Posterior cingulate gyrus (tissue), 11 donors: ENCODE data around the gene TNFRSF13B.
"Not testable (repeated sequence)": the region's sequence is repeated elsewhere in the genome, so short reads cannot be mapped to it uniquely, and the experiment has no call there.

Experiments
- DNase-seq, 10 donors: peaks; one replicate each; pipeline versions ENCODE4 v3.0.0 to v3.0.0-alpha.2; 2020 to 2021; ENCODE audit warnings: mixed read lengths in 3 of 10
- intact Hi-C: fragments of 100-400 bp; cut with DNase I; formaldehyde crosslinking; loops from one replicate; pipeline ENCODE4 v1.15.1; 2023

The TNFRSF13B gene

GRCh38 chr17:16931318-16932060, 40.4 kb downstream of the TNFRSF13B start:
- intact Hi-C loops: no loop called here
- DNase-seq: peak in 2 of 10 donors; percentile 67 to 74

DNA sequence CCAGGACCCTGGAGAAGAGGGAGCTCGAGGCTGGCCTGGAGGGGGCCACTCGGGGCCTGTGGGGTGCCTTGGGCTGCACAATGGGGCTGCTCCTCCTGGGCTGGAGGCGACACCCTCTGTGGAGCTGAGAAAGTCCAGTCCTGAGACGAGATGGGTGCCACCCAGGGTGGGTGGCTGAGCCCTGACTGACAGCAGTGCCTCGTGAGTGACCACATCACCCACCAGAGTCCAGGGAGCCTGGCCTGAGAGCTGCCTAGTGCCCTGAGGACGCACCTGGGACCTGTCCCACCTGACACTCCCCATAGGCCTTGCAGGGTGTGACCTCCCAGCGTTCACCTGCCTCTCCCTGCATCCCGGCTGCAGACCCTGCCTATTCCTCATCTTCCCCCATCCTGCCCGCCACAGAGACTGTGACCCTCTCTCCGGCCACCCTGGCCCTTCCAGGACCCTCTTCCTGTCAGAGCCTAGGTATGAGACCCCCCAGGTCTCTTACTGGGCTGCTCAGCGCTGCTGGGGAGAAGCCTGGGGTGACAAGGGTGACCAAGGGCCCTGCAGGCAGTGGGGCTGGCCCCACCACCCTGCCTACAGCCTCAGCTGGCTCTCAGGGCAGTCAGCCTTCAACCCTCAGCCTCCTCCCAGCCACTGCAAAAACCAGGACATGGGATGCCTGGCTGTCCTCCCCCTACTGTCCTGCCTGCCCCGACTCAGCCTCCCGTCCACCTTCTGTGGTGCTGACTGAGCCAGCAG, 41.2 kb downstream of the TNFRSF13B start:
- peak in 2 of 10 donors; percentile 69 to 75 for DNase-seq
- intact Hi-C loops: no loop called here

GRCh38 chr17:16929757-16930520, 42.0 kb downstream of the TNFRSF13B start:
- DNase-seq: peak in 2 of 10 donors; percentile 54 to 58
- intact Hi-C loops: no loop called here

DNA sequence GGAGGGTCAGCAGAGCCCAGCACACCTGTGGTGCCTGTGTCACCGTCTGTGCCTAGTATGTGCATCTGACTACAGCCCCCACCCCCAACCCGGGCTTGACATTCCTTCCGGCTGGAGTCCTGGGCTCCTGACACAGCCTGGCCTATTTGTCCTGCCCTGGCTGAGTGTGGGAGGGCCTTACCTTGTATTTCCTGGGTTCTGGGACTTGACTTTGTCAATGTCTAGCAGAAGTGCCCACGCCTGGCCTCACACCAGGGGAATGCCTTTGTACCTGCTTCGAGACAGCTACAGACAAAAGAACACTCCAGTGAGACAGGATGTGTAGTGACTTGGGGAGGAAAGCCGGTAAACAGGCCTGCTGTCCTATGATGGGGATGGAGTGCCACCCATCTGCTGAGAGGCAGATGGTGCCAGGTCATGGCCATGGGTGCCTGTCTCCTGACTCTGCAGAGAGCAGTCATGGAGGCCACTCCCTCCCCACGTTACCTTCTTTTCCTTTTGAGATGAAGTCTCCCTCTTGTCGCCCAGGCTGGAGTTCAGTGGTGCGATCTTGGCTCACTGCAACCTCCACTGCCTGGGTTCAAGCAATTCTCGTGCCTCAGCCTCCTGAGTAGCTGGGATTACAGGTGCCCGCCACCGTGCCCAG, 42.8 kb downstream of the TNFRSF13B start:
- intact Hi-C loops: no loop called here
- DNase-seq: peak in 2 of 10 donors; percentile 24 to 49

DNA sequence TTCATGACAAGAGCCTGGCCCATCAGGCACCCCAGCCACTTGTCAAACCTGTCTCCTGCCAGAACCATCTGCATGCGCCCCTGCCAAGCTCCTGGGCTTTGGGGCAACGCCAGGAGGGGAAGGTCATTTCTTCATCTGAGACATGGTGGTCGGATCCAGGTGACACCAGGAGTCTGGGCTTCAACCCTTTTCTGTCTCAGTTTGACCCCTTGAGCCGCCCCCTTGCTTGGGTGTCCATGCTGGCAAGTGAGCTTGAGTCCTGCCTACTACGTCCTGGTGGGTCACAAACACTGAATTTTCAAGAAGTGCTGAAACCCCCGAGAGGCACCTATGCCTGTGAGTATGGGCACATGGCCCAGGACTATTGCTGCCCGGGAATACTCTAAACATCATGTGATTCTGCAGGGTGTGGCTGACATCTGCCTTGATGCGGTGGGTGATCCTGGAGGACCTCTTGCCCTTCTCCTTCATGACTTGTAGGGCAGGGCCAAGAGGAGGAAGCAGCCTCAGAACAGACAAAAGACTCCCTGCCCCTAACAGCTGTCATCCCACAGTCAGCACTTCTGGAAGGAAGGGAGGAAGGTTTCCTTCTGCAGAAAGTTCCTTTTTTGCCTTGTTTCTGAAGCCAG, 43.4 kb downstream of the TNFRSF13B start:
- intact Hi-C loops: no loop called here
- DNase-seq: peak in 2 of 10 donors; percentile 45 to 66

GRCh38 chr17:16927641-16928321, 44.1 kb downstream of the TNFRSF13B start:
- intact Hi-C loops: no loop called here
- DNase-seq: peak in 2 of 10 donors; percentile 68 to 72

GRCh38 chr17:16926571-16927451, 45.1 kb downstream of the TNFRSF13B start:
- peak in 2 of 10 donors; percentile 44 to 76 for DNase-seq
- intact Hi-C loops: no loop called here

GRCh38 chr17:16926061-16926511, 45.8 kb downstream of the TNFRSF13B start:
- intact Hi-C loops: no loop called here
- peak in 3 of 10 donors; percentile 4 to 51 (median 37) for DNase-seq

GRCh38 chr17:16925461-16926060, 46.4 kb downstream of the TNFRSF13B start:
- intact Hi-C loops: no loop called here

DNA sequence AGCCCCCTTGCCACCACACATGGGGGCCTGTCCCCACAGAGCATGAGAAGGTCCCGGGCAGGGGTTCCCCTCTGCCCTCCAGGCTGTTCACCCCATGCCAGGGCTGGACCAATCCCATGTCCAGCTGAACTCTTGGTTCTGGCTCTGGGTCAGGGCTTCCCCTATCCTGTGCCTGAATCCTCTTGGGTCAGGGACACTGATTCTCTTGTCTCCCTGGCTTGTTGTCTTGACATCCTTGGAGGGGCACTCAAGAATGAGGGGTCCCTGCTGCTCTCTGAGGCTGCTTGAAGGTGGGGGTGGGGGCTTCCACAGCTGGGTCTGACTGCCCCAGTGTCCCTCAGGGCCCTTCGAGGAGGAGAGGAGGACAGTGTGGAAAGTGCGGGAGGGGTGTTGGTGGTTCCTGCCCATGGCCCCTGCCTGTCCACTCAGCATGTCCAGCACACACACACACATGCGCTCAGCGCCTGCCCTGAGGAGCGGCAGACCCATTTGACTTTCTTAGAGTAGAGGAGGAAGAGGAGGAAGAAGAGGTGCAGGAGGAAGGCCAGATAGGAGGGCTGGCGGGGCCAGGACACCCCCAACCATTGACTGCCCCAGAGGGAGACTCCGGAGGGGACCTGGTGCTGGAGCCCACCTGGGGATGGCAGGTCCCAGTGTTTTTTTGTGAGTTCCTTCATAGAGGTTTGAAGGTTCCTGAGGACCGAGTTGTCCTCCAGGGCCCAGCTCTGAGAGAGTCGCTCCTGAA, 47.0 kb downstream of the TNFRSF13B start:
- intact Hi-C loops: no loop called here
- peak in 3 of 10 donors; percentile 9 to 65 (median 47) for DNase-seq

More at GRCh38 chr17:16925461-16926060, 46.4 kb downstream of the TNFRSF13B start:
- DNase-seq: peak in 2 of 10 donors; percentile 61 to 75

DNA sequence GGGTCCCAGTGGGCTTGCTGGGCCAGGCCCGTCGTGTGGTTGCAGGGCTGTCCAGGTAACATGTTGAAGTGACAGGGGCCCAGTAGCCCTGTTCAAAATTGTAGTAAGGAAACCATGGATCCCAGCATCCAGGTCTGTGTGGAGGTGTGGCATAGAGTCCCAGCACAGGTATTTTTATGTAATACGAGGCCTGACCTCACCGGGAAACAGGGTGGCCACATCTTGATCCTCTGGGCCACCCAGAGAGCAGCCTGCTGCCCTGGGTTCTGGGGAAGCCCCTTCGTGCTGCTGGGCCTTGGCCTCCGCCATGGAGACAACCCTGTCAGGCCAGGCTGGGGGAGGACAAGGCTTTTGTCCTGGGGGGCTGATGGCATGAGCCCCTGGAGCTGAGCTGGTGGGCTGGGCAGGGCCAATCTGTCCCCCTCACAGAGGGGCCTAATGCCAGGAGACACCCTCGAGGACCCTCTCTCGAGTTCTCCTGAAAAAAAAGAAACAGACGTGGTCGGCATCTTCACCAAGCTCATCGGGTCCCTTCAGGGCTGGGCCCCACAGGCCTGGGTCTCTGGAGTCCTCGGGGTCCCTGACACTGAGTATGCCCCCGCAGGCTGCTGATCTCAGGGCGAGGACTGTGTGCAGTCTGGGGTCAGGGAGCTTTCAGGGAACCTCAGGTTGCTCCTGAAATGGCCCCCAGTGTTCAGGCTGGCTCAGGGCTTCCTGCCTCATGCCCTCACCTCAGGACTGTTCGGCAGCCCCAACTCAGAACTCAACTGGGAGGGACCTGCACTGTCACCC, 47.8 kb downstream of the TNFRSF13B start:
- peak in 3 of 10 donors; percentile 4 to 63 (median 59) for DNase-seq
- intact Hi-C loops: no loop called here

- DNase-seq: peak in 3 of 10 donors; percentile 11 to 67 (median 49)
- intact Hi-C loops: no loop called here
Measured at GRCh38 chr17:16923097-16923903, 48.6 kb downstream of the TNFRSF13B start.

- DNase-seq: peak in 1 of 10 donors; percentile 13
- intact Hi-C loops: no loop called here
Measured at GRCh38 chr17:16922386-16923096, 49.4 kb downstream of the TNFRSF13B start.

- intact Hi-C loops: not testable (repeated sequence)
- DNase-seq: peak in 1 of 10 donors; percentile 48
Measured at GRCh38 chr17:16921451-16921850, 50.5 kb downstream of the TNFRSF13B start.

GRCh38 chr17:16920628-16921020, 51.3 kb downstream of the TNFRSF13B start:
- intact Hi-C loops: no loop called here
- peak in 3 of 10 donors; percentile 2 to 64 (median 35) for DNase-seq
